GM19468 (cell line): ENCODE data around the gene PARP4.
"Not testable (repeated sequence)": the region's sequence is repeated elsewhere in the genome, so short reads cannot be mapped to it uniquely, and the experiment has no call there.

Experiments
- ATAC-seq: cut with Tn5 transposase; IDR thresholded peaks from one replicate; pipeline ENCODE4 v1.9.1; 2021; ENCODE audit warnings: mild to moderate bottlenecking, moderate library complexity, moderate number of reproducible peaks; ENCODE audit not compliant: unreplicated experiment; ENCODE audit errors: extremely low read depth

PARP4 gene

GRCh38 chr13:24506698-24507335 is 5.8 kb downstream of the PARP4 start:
- no peak for ATAC-seq

- ATAC-seq: not testable (repeated sequence)
These were observed 6.3 kb downstream of the PARP4 start for GRCh38 chr13:24506283-24506682.

GRCh38 chr13:24505756-24506155 is 6.8 kb downstream of the PARP4 start:
- ATAC-seq: no peak

GRCh38 chr13:24505256-24505655 is 7.3 kb downstream of the PARP4 start:
- ATAC-seq: no peak

GRCh38 chr13:24503379-24503696 is 9.2 kb downstream of the PARP4 start:
- ATAC-seq: no peak

GRCh38 chr13:24502533-24503378 is 9.8 kb downstream of the PARP4 start:
- ATAC-seq: no peak

GRCh38 chr13:24500977-24501376 is 11.6 kb downstream of the PARP4 start:
- no peak for ATAC-seq

GRCh38 chr13:24497742-24498141 is 14.8 kb downstream of the PARP4 start:
- no peak for ATAC-seq

- not testable (repeated sequence) for ATAC-seq
These were observed 16.3 kb downstream of the PARP4 start for GRCh38 chr13:24496295-24496694.

GRCh38 chr13:24495151-24495729 is 17.3 kb downstream of the PARP4 start:
- no peak for ATAC-seq

- no peak for ATAC-seq
These were observed 19.2 kb downstream of the PARP4 start for GRCh38 chr13:24493356-24493755.

- ATAC-seq: no peak
These were observed 20.7 kb downstream of the PARP4 start for GRCh38 chr13:24491845-24492244.

- ATAC-seq: no peak
These were observed 22.9 kb downstream of the PARP4 start for GRCh38 chr13:24489721-24490120.

- not testable (repeated sequence) for ATAC-seq
These were observed 24.5 kb downstream of the PARP4 start for GRCh38 chr13:24488092-24488491.

- ATAC-seq: not testable (repeated sequence)
These were observed 26.4 kb downstream of the PARP4 start for GRCh38 chr13:24486017-24486657.

- no peak for ATAC-seq
These were observed 38.9 kb downstream of the PARP4 start for GRCh38 chr13:24473686-24474085.

GRCh38 chr13:24472129-24472528 is 40.4 kb downstream of the PARP4 start:
- not testable (repeated sequence) for ATAC-seq

- ATAC-seq: no peak
These were observed 49.5 kb downstream of the PARP4 start for GRCh38 chr13:24463078-24463477.

- no peak for ATAC-seq
These were observed 52.3 kb downstream of the PARP4 start for GRCh38 chr13:24460256-24460655.

GRCh38 chr13:24459726-24460125 is 52.9 kb downstream of the PARP4 start:
- no peak for ATAC-seq

GRCh38 chr13:24459234-24459633 is 53.3 kb downstream of the PARP4 start:
- ATAC-seq: no peak
